Measurements from ENCODE around the gene RIMOC1.

DNA sequence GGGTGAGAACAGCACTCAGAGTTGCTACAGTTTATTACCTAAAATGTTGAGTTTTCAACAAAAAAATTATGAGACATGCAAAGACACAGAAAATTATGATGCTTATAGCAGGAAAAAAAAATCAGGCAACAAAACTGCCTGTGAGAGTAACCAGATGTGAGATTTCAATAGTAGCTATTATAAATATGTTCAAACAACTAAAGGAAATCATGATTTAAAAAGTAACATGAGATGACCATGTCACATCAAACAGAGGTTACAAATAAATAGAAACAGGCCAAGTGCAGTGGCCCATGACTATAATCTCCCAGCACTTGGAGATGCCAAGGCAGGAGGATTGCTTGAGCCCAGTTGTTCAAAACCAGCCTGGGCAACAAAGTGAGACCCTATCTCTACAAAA lies 12.1 kb upstream of the RIMOC1 start:
- TF ChIP-seq, protein P1, sequence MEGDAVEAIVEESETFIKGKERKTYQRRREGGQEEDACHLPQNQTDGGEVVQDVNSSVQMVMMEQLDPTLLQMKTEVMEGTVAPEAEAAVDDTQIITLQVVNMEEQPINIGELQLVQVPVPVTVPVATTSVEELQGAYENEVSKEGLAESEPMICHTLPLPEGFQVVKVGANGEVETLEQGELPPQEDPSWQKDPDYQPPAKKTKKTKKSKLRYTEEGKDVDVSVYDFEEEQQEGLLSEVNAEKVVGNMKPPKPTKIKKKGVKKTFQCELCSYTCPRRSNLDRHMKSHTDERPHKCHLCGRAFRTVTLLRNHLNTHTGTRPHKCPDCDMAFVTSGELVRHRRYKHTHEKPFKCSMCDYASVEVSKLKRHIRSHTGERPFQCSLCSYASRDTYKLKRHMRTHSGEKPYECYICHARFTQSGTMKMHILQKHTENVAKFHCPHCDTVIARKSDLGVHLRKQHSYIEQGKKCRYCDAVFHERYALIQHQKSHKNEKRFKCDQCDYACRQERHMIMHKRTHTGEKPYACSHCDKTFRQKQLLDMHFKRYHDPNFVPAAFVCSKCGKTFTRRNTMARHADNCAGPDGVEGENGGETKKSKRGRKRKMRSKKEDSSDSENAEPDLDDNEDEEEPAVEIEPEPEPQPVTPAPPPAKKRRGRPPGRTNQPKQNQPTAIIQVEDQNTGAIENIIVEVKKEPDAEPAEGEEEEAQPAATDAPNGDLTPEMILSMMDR (conservative IDR thresholded peaks at IDR 0.05; ENCODE audit: low read depth, low read length), result no peak
- no peak for TF ChIP-seq EZH2 (IDR thresholded peaks at IDR 0.05; ENCODE audit: borderline replicate concordance, low read depth, low read length, poor library complexity, severe bottlenecking)

Data from A673 (cell line).